Measurements from ENCODE around the gene AKAP9.

The AKAP9 gene

DNA sequence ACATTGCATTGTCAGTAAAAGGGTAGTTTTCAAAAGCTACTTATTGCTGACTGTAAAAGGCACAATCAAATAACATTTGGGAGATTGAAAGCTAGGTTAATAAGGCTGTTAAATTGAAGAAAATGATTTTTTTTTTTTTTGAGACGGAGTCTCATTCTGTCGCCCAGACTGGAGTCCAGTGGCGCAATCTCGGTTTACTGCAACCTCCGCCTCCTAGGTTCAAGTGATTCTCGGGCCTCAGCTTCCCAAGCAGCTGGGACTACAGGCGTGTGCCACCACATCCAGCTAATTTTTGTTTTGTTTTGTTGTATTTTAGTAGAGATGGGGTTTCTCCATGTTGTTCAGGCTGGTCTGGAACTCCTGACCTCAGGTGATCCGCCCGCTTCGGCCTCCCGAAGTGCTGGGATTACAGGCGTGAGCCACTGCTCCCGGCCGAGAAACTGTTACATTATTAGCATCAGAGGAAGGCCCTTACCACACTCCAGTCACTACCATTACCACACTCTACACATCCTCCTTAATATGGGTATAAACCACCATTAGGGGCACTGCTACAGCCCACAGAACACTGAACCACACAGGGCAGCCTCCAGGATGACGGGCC is 192.6 kb downstream of the AKAP9 start:
- Histone ChIP-seq H3F3A (ENCODE audit: insufficient read depth) (peaks cover 18% of the 10 kb centered on the region; the same call in 1 of the 2 replicates), H3K9me3 (ENCODE audit: insufficient read depth, low read length) (no peaks in the 10 kb centered on the region), H3K9me2 (replicated peaks; ENCODE audit: insufficient read depth, low read length) (no peaks in the 10 kb centered on the region), H3K27me3 (ENCODE audit: low read length) (no peaks in the 10 kb centered on the region), H3K79me2 (ENCODE audit: insufficient read depth, low read length) (peaks cover 59% of the 10 kb centered on the region), H3K27ac (ENCODE audit: low read depth, low read length) (peak overlapping the region; percentile 89), H4K20me1 (ENCODE audit: low read depth, low read length) (peaks cover 39% of the 10 kb centered on the region), H3K4me2 (ENCODE audit: low read depth, low read length, poor library complexity, severe bottlenecking) (peak overlapping the region; percentile 83), H3K36me3 (ENCODE audit: low read length) (peaks cover 36% of the 10 kb centered on the region), H3K4me3 (ENCODE audit: insufficient read depth, low read length, poor library complexity, severe bottlenecking) (peak overlapping the region; percentile 87), H3K9ac (ENCODE audit: low read length) (peak overlapping the region; percentile 86), H2AFZ (ENCODE audit: low read depth, low read length, severe bottlenecking) (peak overlapping the region; percentile 46)
- no peak for TF ChIP-seq EZH2phosphoT487 (conservative IDR thresholded peaks at IDR 0.05; ENCODE audit: low read length)
- TF ChIP-seq, protein P1, sequence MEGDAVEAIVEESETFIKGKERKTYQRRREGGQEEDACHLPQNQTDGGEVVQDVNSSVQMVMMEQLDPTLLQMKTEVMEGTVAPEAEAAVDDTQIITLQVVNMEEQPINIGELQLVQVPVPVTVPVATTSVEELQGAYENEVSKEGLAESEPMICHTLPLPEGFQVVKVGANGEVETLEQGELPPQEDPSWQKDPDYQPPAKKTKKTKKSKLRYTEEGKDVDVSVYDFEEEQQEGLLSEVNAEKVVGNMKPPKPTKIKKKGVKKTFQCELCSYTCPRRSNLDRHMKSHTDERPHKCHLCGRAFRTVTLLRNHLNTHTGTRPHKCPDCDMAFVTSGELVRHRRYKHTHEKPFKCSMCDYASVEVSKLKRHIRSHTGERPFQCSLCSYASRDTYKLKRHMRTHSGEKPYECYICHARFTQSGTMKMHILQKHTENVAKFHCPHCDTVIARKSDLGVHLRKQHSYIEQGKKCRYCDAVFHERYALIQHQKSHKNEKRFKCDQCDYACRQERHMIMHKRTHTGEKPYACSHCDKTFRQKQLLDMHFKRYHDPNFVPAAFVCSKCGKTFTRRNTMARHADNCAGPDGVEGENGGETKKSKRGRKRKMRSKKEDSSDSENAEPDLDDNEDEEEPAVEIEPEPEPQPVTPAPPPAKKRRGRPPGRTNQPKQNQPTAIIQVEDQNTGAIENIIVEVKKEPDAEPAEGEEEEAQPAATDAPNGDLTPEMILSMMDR (IDR thresholded peaks at IDR 0.05; ENCODE audit: insufficient read depth, low read length, poor library complexity, severe bottlenecking): no peak

DNA sequence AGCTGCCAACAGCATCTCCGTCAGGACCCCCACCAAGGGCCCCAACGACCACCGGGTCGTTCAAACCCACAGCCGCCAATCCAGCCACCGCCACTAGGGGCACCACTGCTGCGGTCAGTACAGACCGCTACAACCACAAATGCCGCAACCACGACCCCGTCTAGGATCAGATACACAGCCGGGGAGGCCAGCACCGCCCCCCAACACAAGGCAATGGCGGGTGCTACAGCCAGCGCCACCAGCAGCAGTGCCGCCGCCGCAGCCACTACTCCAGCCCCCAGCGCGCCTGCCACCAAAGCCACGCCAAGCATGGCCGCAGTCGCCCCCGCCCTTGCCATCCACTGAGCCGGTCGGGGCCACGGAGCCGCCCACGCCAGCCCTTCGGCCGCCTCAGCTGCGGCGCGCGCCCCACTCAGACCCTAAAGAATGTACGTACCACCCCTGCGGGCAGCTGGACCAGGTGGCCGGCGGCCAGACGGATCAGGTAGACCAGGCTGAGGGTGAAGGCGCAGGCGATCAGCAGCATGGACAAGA is 193.1 kb downstream of the AKAP9 start:
- H4K20me1 ChIP-seq (ENCODE audit: low read depth, low read length): peaks cover 39% of the 10 kb centered on the region
- peak overlapping the region; percentile 83 for H3K4me2 ChIP-seq (ENCODE audit: low read depth, low read length, poor library complexity, severe bottlenecking)
- no peaks in the 10 kb centered on the region for H3K9me3 ChIP-seq (ENCODE audit: insufficient read depth, low read length)
- peaks cover 54% of the 10 kb centered on the region for H3K79me2 ChIP-seq (ENCODE audit: insufficient read depth, low read length)
- no peaks in the 10 kb centered on the region for H3K27me3 ChIP-seq (ENCODE audit: low read length)
- peak overlapping the region; percentile 46 for H2AFZ ChIP-seq (ENCODE audit: low read depth, low read length, severe bottlenecking)
- peak overlapping the region; percentile 86 for H3K9ac ChIP-seq (ENCODE audit: low read length)
- no peaks in the 10 kb centered on the region for H3K9me2 ChIP-seq (replicated peaks; ENCODE audit: insufficient read depth, low read length)
- TF ChIP-seq, protein P1 (IDR thresholded peaks at IDR 0.05; ENCODE audit: insufficient read depth, low read length, poor library complexity, severe bottlenecking): peak; percentile 96
- no peak for TF ChIP-seq EZH2phosphoT487 (conservative IDR thresholded peaks at IDR 0.05; ENCODE audit: low read length)
- H3K36me3 ChIP-seq (ENCODE audit: low read length): peaks cover 32% of the 10 kb centered on the region
- peaks cover 18% of the 10 kb centered on the region; the same call in 1 of the 2 replicates for H3F3A ChIP-seq (ENCODE audit: insufficient read depth)
- peak overlapping the region; percentile 89 for H3K27ac ChIP-seq (ENCODE audit: low read depth, low read length)
- peak overlapping the region; percentile 87 for H3K4me3 ChIP-seq (ENCODE audit: insufficient read depth, low read length, poor library complexity, severe bottlenecking)

DNA sequence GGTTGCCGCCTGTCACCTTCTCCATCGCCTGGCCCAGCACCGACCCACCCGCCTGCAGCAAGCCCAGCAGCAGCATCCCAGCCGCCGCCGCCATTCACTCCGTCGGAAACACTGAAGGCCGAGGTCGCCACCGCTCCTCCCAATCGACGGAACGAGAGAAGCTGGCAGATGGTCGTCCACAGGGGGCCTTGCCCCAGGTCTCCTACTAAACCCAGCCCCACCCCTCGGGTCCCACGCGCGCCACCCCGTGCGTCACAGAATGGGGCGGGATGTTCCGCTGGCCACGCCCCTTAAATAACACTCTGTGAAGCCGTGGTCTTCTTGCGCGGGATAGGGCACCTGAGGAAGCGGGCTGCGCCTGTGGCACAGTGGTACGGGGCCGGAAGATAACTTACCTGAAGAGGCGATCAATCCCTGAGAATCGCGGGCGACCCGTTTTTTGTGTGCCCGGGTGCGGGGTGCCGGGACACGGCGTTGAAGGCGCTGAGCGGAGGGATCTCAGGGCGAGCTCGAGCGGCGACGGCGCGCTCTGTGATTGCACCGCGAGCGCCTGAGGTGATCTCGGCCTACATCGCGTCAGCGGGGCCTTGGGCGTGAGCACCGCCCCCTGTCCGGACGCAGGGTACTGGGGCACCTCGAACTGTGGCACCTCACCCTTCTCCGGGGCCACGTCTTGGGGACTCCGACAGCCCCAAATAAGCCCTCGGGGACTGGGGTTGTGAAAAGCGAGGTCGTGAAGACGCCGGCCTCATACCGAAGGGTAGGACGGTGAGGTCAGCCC is 193.8 kb downstream of the AKAP9 start, which contains the start of gene CYP51A1:
CYP51A1 (minus strand) TSS at position 207 of the 781 bp plus-strand sequence; CDS start at position 94, 113 bp downstream.
- Histone ChIP-seq H3K4me3 (ENCODE audit: insufficient read depth, low read length, poor library complexity, severe bottlenecking) (peak within 1 kb of the TSS; percentile 87), H4K20me1 (ENCODE audit: low read depth, low read length) (peaks cover 34% of the 10 kb centered on the region), H3K27ac (ENCODE audit: low read depth, low read length) (peak within 1 kb of the TSS; percentile 89), H3K27me3 (ENCODE audit: low read length) (no peaks in the 10 kb centered on the region), H3K9me3 (ENCODE audit: insufficient read depth, low read length) (no peaks in the 10 kb centered on the region), H3K4me2 (ENCODE audit: low read depth, low read length, poor library complexity, severe bottlenecking) (peak within 1 kb of the TSS; percentile 83), H2AFZ (ENCODE audit: low read depth, low read length, severe bottlenecking) (peak within 1 kb of the TSS; percentile 46), H3F3A (ENCODE audit: insufficient read depth) (peaks cover 18% of the 10 kb centered on the region; the same call in 1 of the 2 replicates), H3K9ac (ENCODE audit: low read length) (peak within 1 kb of the TSS; percentile 86), H3K36me3 (ENCODE audit: low read length) (peaks cover 26% of the 10 kb centered on the region), H3K79me2 (ENCODE audit: insufficient read depth, low read length) (peaks cover 48% of the 10 kb centered on the region), H3K9me2 (replicated peaks; ENCODE audit: insufficient read depth, low read length) (no peaks in the 10 kb centered on the region)
- TF ChIP-seq, protein P1 (IDR thresholded peaks at IDR 0.05; ENCODE audit: insufficient read depth, low read length, poor library complexity, severe bottlenecking): no peak
- TF ChIP-seq EZH2phosphoT487 (conservative IDR thresholded peaks at IDR 0.05; ENCODE audit: low read length): no peak
